NCI-H146 (cell line): ENCODE results near the gene ANAPC16.
"Not testable (repeated sequence)": the region's sequence is repeated elsewhere in the genome, so short reads cannot be mapped to it uniquely, and the experiment has no call there.

Experiments
- DNase-seq: peaks from one replicate; lab custom pipeline; 2025; lab: John Stamatoyannopoulos, UW

Gene ANAPC16

DNA sequence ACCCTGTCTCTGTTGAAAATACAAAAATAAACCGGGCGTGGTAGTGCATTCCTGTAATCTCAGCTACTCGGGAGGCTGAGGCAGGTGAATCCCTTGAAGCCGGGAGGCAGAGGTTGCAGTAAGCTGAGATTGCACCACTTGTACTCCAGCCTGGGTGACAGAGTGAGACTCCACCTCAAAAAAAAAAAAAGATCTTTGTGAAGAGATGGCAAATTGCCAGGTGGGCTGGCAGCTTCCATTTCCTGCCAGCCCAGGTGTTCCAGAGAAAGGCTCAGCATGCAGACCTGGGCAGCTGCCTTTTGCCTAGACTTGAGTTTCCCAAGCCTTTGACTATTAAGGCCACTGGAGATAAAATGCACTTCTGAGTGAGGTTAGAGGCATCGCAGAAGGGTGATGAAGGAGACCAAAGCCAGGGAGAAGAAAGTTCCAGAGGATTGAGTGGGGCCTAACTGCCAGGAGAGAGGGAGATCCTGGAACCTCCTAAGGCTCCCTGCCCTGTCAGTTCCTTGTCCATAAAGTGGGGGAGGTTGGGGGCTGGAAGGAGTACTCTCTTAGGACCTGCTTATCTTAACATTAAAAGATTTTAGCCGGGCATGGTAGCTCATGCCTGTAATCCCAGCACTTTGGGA is 47.9 kb downstream of the ANAPC16 start:
- DNase-seq = peak; percentile 97

DNA sequence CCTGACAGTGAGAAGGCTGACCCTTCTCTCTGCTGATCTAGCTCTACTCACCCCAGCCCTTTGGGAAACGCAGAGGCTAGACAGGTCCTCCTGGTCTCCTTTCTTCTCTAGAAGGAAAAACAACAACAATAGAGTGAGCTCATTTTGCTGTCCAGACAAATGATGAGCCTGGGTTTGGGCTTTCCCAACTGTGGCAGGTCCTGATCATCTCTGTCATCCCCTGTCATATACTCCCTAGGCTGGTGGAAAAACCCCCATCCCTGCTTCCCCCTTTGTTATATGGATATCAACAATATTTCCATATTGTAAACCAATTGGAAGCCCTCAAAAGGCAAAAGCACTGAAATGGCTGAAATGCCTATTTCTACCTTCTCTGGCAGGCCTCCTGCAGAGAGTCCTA is 48.7 kb downstream of the ANAPC16 start:
- no peak for DNase-seq

DNA sequence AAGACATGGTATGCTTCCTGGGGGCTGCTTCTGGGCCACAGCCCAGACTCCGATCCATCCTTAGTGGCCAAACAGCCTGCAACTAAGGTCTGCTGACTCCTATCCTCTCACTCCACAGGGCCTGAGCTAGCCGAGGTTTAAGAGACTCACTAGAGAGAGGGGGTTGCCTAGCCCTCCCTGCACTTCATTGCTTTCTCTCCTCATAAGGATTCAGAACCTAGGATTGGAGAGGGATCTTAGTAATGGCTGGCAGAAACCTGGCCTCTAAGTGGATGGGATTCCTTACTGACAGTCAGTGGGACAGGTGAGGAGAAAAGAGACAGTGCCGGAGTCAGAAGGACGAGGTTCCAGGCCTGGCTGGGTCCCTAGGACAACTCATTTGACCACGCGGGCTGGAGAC is 49.7 kb downstream of the ANAPC16 start:
- no peak for DNase-seq

DNA sequence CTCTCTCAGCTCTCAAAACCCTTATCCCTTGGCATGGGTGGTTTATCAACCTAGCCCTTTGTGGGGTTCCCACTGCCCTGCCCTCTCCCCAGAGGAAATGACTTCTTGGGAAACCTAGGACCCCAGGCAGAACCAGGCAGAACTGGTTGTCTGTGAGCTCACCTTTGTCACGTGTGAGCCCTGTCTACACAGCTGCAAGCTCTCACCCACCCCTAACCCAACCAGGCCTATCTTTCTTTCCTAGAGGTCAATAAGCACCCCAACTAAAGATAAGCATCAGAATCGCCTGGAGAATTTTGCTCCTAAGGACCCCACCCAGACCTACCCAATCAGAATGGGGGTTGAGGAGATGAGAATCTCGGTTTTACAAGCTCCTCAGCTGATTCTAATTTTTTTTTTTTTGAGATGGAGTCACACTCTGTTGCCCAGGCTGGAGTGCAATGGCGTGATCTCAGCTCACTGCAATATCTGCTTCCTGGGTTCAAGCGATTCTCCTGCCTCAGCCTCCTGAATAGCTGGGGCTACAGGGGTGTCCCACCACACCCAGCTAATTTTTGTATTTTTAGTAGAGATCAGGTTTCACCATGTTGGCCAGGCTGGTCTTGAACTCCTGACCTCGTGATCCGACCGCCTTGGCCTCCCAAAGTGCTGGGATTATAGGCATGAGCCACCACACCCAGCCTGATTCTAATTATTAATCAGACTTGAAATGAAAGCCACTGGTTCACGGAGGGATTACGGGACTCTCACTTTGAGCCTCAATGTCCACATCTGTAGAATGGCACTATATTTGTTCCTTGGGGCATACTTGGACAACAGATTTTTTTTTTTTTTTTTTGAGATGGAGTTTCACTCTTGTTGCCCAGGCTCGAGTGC is 50.4 kb downstream of the ANAPC16 start:
- DNase-seq = no peak

DNA sequence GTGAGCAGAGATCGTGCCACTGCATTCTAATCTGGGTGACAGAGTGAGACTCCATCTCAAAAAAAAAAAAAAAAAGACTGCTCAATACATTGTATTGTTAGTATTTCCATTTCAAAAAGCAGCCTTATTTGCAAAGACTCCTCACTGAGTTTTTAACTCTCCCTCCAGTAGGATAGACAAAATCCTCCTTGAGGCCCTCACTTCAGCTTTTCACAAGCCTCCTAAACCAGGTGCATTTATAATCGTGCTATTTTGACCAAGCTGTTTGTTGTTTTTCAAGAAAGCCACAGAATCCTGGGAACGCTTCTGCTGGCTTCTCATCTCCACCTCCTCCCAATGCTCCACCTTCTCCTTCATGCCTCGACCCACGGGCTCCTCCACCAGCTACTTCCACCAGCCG is 51.6 kb downstream of the ANAPC16 start:
- DNase-seq = no peak

DNA sequence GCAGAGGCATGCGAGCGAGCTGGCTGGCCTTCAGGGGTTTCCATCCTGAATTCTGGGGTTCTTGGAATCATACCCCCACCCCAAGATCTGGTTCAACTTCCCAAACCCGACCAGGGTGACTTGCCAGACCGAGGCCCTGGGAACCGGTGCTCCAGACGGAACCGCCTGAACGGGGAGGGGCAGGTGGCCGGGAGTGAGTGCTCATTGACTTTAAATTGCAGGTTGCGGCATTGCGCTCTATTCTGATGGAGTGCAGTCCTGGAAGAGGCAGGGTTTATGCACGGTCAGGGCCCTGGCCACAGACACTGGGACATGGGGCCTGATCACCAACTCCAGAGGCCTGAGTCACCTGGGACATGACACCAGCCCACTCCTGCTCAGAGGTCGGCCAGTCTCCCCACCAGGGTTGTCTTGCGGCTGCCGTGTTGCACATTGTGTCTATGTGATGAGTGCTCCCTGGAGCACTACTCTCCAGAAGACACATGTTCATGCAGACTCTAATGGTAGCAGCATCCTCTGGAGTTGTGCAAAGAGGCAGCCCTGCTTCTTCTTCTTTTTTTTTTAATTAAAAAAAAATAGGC is 52.1 kb downstream of the ANAPC16 start:
- no peak for DNase-seq

DNA sequence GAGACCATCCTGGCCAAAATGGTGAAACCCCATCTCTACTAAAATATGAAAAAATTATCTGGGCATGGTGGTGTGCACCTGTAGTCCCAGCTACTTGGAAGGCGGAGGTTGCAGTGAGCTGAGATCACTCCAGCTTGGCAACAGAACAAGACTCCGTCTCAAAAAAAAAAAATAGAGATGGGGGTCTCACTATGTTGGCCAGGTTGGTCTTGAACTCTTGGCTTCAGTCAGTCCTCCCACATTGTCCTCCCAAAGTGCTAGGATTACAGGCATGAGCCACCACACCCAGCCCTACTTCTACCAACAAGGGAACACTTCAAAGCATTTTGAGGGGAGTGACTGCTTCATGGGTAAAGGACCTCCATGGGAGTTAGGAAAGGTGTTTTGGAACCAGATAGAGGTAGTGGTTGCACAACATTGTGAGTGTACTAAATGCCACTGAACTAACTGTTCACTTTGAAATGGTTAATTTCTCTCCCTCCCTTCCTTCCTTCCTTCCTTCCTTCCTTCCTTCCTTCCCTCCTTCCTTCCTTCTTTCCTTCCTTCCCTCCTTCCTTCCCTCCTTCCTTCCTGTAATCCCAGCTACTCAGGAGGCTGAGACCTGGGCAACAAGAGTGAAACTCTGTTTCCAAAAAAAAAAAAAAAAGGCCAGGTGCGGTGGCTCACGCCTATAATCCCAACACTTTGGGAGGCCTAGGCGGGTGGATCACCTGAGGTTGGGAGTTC is 52.8 kb downstream of the ANAPC16 start:
- not testable (repeated sequence) for DNase-seq

DNA sequence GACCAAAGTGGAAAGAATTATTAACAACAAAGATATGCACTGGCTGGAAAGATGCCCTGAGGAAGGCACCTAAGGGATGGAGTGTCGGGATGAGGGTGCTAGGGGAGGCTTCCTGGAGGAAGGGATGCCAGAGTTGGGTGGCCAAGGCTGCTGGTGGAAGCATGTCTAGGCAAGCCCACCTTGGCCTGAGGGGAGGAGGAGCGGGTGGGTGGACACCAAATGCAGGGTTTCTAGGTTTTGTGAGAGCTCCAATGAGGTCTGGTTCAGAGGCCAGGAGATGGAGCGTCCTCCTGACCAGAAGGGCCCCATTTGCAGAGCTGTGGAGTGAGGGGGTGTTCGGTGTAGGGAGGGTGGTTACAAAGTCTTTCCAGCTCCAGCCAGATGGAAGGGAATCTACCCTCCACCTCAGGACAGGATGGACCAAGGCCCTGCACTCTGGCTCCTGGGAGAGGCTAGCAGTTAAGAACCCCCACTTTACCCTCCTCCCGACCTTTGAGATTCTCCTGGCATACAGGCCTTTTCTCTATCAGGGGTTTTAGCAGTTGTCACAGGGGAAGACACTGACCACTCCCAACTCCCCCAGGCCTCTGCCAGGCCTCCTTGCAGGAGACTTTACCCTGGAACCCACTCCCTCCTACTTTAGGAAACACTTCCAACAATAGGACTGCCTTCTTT is 54.9 kb downstream of the ANAPC16 start:
- DNase-seq = no peak

DNA sequence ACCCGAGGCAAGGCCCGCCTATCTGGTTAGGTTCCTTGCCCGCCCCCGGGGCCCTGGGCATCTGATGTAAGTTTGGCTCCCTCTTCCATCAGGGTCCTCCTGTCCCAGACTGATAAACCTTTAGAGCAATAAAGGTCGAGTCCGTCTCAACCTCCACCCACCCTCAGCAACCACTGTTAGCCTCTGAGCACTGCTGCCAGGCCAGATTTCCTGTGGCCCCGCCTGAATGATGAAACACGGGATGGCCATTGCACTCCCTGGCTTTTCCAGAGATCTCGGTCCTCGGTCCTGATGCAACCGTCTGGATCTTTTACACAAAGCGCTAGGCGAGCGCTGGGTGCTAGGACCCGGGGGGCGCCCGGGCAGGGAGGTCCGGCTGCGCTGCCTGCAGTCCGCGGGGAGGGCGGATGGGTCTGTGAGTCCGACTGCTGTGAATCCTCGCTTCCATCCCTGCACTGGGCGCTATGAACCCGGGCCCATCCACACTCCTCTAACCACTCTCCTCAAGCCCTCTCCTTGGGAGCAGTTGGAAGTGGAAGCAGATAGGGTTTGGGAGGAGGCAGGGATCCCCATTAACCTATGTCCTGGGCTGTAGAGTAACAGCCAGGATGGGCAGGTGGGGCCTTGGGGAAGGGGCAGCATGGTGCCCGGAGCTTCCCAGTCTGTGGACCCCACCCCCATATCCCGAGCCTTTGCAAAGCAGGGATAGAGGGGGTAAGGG is 57.0 kb downstream of the ANAPC16 start:
- DNase-seq = peak; percentile 94

DNA sequence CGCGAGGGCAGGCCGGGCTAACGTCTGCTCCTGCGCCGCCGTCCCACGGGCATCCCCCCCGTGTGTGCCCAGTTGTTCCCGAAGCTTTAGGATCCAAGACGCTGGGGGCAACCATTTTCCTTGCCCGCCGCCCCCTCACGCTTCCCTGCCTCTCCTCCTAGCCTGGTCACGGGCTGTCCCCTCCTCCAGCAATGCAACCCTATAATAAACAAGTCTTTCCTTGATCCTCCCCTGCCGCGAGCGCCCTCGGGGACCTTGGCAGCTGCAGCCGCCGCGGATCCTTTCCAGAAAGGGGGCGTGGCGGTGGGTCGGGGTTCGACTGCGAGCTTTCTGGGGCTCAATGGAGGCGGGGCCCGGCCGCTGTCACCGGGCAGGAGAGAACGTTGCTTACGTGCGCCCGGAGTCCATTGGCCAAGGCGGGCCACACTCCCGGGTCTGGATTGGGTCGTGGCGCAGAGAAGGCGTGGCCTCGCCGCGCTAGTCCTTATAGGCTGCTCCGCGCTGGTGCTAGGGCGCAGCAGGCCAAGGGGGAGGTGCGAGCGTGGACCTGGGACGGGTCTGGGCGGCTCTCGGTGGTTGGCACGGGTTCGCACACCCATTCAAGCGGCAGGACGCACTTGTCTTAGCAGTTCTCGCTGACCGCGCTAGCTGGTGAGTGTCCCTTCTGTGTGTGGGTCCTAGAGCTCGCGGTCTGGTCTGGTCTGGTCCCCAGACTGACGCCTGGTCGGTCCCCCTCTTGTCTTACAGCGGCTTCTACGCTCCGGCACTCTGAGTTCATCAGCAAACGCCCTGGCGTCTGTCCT is 57.8 kb downstream of the ANAPC16 start, which contains the start of gene DDIT4:
Gene DDIT4 (plus strand): TSS at position 515 of the 803 bp plus-strand sequence. CDS start 293 bp downstream, outside the sequence.
- DNase-seq = peak; percentile 99

DNA sequence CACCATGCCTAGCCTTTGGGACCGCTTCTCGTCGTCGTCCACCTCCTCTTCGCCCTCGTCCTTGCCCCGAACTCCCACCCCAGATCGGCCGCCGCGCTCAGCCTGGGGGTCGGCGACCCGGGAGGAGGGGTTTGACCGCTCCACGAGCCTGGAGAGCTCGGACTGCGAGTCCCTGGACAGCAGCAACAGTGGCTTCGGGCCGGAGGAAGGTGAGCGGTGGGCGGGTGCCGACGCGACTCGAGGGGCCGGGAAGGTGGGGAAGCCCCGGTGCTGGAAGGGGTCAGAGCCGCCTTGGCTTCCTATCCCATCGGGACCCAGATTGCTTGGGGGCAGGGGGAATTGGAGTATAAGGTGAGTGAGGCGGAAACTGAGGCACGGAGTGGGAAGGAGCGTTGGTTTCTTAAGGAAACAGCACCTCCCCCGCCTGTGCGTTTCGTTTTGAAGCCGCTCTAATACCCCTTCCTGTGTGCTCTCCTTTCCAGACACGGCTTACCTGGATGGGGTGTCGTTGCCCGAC is 58.5 kb downstream of the ANAPC16 start:
- DNase-seq = peak; percentile 54

DNA sequence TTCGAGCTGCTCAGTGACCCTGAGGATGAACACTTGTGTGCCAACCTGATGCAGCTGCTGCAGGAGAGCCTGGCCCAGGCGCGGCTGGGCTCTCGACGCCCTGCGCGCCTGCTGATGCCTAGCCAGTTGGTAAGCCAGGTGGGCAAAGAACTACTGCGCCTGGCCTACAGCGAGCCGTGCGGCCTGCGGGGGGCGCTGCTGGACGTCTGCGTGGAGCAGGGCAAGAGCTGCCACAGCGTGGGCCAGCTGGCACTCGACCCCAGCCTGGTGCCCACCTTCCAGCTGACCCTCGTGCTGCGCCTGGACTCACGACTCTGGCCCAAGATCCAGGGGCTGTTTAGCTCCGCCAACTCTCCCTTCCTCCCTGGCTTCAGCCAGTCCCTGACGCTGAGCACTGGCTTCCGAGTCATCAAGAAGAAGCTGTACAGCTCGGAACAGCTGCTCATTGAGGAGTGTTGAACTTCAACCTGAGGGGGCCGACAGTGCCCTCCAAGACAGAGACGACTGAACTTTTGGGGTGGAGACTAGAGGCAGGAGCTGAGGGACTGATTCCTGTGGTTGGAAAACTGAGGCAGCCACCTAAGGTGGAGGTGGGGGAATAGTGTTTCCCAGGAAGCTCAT is 59.0 kb downstream of the ANAPC16 start:
- DNase-seq = peak; percentile 48

DNA sequence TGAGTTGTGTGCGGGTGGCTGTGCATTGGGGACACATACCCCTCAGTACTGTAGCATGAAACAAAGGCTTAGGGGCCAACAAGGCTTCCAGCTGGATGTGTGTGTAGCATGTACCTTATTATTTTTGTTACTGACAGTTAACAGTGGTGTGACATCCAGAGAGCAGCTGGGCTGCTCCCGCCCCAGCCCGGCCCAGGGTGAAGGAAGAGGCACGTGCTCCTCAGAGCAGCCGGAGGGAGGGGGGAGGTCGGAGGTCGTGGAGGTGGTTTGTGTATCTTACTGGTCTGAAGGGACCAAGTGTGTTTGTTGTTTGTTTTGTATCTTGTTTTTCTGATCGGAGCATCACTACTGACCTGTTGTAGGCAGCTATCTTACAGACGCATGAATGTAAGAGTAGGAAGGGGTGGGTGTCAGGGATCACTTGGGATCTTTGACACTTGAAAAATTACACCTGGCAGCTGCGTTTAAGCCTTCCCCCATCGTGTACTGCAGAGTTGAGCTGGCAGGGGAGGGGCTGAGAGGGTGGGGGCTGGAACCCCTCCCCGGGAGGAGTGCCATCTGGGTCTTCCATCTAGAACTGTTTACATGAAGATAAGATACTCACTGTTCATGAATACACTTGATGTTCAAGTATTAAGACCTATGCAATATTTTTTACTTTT is 59.7 kb downstream of the ANAPC16 start:
- peak; percentile 18 for DNase-seq

DNA sequence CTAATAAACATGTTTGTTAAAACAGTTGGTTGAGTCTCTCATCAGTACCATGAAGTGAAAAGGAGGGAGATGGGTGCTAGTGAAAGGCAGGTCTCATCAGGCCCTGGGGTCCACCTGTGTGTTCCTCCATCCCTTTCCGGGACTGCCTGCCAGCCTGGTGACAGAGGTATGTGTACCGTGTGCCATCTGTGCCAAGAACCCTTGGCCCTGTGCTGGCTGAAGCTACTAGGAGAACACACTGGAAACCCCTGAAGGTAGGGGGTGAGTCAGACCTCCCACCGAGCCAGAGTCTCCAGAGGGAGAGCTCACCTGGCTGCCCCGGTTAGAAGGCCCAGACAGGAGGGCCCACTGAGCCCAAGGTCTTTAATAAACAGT is 60.2 kb downstream of the ANAPC16 start:
- DNase-seq = no peak

DNA sequence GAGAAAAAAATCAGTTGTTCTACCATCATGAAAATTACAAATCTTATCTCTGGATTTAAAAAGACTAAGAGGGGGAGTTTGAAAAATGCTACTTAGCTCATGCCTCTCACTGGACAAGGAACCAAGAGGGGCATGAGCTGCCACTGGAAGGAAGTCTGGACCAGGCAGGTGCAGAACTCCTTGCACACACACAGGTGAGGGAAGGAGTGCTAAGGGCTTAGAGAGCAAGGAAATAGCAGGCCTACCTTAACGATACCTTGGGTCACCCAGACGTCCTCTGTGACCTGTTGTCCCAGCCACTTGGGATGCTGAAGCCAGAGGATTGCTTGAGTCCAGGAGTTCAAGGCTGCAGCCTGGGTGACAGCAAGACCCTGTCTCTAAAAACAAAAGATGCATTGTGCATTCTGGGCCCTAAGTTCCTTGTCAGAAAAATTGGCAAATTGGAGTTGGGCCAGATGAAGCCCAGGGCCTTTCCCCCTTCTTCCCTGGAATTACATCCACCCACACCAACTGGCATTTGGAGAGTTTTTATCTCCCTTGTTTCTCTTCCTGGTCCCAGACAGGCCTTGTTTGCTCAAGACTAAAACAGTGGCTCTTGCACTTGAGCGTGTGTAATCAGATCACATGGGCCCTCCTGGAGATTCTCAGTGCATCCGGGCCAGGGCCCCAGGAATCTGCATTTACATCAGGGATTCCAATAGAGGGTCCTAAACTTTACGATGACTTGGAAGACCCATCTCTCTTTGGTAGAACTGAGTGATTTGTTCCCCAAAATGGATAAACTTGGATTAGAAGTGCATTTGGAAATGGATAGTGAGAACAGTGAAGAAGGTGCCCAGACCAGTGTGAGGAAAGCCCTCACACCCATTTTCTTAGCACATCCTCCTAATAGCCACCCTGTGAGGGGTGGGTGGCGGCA is 60.9 kb downstream of the ANAPC16 start:
- DNase-seq = no peak

DNA sequence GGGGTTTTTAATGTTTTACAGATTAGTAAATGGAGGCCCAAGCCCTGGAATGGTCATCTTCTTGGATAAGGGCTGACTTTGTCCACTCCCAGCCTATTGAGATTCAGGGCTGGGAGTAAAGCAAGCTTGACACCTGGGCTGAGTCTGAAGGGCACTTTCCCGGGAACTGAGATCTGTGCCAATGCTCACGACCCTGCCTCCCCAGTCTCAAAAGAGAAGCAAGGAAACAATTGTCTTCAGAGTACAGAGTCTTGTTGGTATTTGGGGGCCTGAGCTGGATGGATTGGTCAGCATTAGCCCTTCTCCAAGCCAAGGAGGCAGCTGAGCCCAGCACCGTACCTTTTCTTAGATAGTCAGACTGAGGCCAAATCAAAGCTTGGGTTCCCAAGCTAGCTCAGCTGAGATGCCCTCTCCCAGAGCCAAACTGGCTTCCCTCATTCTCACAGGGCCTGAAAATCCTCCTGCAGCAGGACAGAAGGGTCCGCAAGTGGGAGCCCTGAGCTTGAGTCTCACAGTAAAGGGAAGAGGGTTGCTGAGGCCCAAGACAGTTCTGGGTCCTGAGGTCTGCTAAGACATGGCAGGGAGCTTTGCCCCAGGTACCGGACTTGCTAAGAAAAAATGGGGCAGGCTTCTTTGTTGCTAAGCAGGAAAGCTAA is 61.7 kb downstream of the ANAPC16 start:
- no peak for DNase-seq

DNA sequence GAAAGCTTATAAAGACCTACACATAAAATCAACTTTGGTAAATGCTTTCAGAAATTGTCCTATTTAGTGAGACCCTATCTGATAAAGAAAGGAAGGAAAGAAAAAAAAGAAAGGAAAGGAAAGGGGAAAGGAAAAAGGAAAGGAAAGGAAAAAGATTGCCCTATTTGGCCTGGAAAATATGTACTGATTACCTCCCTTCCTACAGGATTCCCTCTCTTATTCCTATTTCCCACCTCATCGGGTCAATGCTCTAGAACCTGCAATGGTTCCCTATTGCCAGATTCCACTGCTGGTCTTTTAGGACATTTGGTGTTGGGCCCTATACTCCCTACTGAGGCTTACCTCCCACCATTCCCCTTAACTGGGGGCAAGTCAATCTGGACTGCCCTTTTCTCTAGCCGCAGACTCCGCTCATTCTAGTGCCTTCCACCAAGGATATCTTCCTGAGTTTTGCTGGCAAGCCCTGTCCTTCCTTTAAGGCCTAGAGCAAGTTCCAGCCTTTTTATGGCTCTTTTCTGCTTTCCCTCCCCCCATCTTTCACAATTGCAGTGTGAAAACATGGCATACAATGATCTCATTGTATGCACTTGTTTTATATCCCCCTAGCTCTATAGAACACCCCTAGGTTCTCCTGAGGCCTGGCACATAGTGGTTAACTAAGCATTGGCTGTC is 62.3 kb downstream of the ANAPC16 start:
- no peak for DNase-seq
